Mammary epithelial cell (primary cell): ENCODE data around the gene FAM83C.

Experiments
- EZH2 ChIP-seq: IDR thresholded peaks from 2 replicates; pipeline ENCODE4 v1.6.1; 2012; ENCODE audit warnings: low read length, inconsistent platforms, borderline replicate concordance
- TF ChIP-seq, protein P1 (sequence below), 2 donors: IDR thresholded peaks in 1 of 2; conservative IDR thresholded peaks in 1 of 2; 2 replicates each; pipeline ENCODE4 v1.5.1; 2011 to 2012; ENCODE audit warnings: inconsistent platforms in 2 of 2, low read length in 2 of 2, mild to moderate bottlenecking in 2 of 2, control low read depth in 1 of 2, low read depth in 1 of 2; ENCODE audit not compliant: insufficient read depth in 1 of 2; ENCODE audit errors: extremely low read depth in 1 of 2

DNA sequence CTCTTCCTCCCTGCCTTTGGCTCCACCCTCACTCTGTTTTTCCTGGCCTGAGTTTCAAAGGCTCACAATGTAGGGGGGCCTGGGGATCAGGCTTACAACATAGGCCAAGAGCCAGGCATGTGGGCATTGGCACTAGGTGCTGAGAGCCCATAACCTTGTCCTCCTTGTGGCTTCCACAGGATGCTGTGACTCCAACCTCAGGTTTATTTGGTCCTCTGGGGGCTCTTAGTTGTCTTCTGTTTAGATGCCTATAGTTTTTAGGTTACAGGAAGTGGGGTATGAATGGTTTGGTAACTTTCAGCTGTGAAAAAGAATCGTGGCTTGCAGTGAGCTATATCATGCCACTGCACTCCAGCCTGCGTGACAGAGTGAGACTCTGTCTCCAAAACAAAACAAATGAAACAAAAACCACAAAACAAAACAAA lies 40.2 kb downstream of the FAM83C start:
- TF ChIP-seq, protein P1, sequence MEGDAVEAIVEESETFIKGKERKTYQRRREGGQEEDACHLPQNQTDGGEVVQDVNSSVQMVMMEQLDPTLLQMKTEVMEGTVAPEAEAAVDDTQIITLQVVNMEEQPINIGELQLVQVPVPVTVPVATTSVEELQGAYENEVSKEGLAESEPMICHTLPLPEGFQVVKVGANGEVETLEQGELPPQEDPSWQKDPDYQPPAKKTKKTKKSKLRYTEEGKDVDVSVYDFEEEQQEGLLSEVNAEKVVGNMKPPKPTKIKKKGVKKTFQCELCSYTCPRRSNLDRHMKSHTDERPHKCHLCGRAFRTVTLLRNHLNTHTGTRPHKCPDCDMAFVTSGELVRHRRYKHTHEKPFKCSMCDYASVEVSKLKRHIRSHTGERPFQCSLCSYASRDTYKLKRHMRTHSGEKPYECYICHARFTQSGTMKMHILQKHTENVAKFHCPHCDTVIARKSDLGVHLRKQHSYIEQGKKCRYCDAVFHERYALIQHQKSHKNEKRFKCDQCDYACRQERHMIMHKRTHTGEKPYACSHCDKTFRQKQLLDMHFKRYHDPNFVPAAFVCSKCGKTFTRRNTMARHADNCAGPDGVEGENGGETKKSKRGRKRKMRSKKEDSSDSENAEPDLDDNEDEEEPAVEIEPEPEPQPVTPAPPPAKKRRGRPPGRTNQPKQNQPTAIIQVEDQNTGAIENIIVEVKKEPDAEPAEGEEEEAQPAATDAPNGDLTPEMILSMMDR (conservative IDR thresholded peaks at IDR 0.05 in 1 of 2, IDR thresholded peaks at IDR 0.05 in 1 of 2; ENCODE audit: extremely low read depth in 1 of 2, insufficient read depth in 1 of 2, low read depth in 1 of 2, low read length in 2 of 2) = no peak
- no peak for TF ChIP-seq EZH2
